HG03060 (cell line): Measurements from ENCODE around the gene TUBA3C.

Source experiments
- ATAC-seq: cut with Tn5 transposase; IDR thresholded peaks from one replicate; pipeline ENCODE4 v1.9.1; 2021; ENCODE audit warnings: low read depth, moderate number of reproducible peaks; ENCODE audit not compliant: unreplicated experiment

The TUBA3C gene

DNA sequence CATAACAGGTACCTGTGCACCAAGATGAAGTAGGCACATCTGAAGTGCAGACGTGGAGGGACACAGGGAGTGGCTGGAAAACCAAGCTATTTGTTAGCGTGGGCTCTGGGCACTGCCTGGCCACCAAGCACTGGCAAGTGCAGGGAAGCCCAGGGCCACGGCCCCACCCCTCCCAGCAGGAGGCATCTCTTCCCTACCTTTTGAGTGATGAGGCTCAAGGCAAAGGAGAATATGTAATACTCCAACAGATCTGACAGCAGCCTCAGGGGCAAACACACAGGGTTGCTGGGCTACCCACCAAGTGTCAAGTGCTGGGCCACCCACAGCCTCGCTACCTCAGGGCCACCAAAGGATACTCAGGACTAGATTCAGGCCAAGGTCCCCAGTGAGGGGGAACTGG is 11.6 kb downstream of the TUBA3C start:
- ATAC-seq = no peak

DNA sequence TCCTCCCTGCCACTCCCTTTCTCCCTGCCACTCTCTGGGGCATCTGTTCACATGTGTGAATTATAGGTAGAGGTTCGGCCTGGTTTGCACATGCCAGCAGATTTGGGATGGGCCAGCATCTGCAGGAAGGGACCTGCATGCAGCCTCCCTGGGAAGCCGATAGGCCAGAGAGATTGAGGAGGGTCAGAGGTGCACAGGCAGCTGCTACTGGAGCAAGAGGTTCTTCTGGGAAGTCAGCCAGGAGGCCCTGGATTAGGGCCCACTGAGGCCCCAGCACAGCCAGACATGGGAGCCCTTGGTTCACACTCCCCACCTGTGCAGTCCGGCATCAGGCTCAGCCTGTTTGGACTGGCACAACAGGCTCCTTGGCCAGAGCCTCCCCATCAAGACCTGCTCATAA is 12.1 kb downstream of the TUBA3C start:
- no peak for ATAC-seq

DNA sequence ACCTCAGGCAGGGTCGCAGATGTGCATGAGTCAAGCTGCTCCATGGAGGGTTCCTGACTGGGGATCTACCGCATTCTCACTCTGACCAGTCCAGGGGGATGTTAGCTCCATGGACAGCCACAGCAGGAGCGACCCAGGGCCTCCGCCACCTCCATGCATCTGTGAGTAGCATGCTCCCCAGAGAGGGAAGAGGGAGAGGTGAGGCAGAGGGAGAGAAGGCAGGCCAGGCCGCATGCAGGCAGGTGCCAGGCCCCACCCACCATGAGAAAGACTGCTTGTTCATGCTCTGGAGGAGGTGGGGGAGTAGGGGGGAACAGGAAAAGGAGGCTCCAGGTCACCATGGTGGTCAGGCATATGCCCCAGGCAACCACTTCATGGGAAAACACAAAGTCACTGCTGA is 20.3 kb downstream of the TUBA3C start:
- no peak for ATAC-seq

DNA sequence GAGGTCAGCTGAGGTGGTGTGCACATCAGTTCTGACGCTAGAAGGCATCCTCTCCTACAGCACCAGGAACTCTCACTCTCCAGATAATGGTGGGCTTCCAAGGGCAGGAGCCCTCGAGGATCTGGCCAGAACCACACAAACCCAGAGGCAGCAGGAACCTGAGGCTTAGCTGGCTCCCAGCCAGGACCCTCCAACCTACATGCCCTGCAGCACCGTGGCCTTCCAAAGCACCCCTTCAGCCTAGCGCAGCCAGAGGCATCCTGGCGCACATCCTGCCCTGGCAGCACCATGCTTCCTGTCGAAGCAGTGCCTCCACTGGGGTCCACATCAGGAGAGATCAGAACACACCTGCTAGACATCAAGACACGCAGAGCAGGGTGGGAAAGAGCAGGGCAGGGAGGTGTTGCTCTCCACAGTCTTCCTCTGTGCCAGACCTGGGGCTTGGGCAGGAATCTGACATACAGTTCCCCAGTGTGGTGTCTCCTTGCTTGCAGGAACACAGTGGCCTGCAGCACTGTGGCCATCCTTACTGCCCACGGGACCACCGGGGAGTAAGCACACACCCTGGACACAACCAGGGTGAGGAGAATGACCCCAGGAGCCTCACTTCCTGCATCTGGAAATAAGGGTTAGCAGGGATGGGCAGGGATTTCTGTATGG is 21.7 kb downstream of the TUBA3C start:
- ATAC-seq = no peak

DNA sequence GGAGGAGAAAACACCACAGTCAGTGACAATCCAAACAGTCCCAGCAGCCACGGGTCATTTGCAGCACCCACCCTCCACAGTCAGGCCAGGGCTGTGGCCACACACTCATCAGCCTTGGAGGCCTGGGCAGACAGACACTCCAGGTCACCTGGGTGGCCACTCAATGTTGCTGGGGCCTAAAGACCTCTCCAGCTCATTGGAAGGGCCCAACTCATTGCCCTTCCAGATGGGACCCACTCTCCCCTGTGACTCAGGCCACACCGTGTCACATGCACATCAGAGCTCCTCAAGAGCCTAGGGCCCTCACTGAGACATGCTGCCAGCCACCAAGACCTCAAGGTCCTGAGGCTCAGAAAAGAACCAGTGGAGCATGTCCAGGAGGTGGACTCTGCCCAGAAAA is 22.4 kb downstream of the TUBA3C start:
- no peak for ATAC-seq

DNA sequence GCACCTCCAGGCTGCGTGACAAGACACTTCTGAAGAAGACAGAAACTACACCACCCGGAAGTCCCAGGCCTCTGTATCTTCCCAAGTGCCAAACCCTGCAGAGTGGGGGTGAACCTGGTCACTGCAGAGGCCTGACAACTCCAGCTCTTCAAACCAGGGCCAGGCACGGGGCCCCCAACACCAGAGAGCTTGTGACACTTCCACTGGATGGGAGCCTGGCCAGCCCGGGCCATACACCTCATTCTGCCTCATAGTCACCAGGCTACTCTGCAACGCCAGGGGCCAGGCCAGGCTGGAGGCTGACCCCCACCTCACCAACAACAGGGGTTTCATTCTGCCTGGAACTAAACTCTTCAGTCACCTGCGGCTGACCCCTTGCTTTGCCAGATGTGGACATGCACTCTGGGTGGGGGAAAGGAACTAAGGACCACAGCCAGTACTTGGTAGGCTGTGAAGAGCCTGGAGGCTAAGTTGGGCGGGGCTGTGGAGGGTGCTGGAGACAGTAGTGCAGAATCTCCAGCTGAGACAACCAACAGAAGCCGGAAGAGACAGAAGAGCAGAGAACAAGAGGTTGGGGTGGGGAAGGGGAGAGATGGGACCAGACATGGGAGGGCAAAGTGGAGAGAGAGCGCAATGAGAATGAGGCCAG is 23.0 kb downstream of the TUBA3C start:
- no peak for ATAC-seq

DNA sequence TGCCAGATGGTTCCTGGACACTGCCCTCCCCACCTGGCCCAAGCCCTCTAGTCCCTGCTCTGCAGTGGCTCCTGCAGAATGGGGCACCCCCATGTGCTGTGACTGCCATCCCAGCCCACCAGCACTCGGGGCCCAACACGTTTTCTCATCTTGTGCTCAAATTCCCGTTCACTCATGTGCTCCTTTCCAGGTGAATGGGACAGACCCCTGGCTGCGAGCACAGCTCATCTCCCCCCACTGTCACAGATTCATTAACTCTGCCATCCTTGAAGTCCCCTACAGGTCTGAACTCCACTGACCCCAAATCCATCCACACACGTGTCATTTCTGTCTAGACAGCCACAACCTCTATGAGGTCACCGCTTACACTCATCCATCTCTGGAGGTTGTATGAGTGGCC is 23.6 kb downstream of the TUBA3C start:
- ATAC-seq = no peak

DNA sequence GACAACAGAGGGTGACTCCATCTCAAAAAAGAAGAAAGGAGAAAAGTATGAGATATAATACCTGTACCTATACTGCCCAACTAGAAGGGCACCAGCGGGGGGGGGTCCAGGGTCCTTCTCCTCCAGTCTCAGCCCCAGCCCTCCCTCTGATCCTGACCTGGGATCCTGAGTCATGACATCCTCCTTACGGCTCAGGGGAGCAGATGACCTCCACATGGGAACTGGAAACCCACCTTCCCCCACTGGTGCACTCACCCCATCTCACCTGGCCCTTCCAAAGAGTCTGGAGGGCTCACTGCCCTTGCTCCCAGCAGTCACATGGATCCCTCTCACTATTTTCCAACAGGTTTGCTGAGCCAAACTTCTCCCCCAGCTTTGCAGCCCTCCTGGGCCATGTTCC is 24.2 kb downstream of the TUBA3C start:
- no peak for ATAC-seq

DNA sequence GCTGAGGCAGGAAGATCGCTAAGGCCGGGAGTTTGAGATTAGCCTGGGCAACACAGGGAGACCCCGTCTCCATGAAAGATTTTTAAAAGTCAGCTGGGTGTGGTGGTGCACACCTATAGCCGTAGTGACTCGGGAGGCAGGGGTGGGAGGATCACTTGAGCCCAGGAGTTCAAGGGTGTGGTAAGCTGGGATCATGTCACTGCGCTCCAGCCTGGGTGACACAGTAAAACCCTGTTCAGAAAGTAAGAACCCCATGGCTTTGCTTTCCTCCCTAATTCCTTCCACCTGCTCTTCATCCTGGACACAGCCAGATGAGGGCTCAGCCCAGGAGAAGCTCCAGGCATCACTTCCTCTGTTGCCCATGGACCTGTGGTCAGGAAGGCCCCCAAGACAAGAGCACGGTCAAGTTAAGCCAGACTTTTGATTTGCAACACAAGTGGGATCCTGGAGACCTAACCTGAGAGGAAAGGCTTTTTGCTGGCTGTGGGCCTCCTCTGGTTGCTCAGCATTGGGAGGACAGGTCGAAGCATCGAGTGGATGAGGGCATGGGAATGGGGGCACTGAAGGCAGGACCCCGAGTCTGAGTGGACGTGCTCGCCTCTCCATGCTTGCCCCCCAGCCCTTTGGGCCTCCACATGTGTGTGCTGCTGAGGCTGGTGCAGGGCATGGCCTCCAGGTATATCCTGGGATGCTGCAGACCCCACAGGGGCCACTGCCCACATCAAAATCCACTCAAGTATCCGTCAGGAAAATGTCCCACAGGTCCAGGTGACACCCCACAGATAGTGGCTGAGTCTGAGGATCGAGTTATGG is 25.4 kb downstream of the TUBA3C start:
- no peak for ATAC-seq

DNA sequence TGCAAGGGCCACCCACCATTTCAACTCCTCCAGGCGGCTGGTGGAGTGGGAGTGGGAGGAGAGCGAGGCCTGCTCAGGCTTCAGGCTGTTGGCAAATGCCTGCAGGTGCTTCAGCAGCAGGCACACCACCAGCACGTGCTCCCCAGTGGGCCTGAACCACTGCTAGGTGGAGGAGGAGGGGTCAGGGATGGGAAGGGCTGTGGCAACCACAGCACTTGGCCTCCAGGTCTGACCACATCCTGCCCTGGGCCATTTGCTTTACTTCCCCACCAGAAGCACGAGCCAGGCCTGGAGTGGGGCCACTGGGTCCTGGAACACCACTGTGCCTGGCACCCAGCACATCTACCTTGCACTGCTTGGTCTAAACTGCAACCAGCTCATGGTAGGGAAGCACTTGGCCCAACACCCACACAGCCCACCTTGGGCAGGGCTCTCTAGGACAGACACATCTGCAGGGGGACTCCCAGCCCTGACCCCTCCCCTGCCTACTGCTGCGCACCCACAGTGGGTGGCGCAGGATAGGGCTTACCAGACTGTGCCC is 26.2 kb downstream of the TUBA3C start:
- ATAC-seq = no peak

DNA sequence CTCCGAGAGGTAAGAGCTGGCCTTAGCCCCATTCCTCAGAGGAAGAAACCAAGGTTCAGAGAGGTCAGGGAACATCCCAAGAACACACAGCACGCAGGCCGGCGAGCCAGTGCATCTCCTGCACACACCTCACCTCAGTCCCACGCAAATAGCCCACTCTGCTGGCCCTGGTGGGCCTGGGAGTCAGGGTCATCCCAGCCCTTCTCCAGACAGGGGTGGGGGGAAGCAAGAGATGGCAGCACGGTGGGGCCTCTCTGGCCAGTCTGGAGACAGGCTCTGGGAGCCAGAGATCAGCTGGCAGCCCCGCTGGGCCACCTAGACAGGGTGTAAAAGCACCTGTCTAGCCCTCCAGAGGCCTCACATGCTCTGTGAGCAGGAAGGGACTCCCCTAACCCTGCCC is 26.8 kb downstream of the TUBA3C start:
- no peak for ATAC-seq

DNA sequence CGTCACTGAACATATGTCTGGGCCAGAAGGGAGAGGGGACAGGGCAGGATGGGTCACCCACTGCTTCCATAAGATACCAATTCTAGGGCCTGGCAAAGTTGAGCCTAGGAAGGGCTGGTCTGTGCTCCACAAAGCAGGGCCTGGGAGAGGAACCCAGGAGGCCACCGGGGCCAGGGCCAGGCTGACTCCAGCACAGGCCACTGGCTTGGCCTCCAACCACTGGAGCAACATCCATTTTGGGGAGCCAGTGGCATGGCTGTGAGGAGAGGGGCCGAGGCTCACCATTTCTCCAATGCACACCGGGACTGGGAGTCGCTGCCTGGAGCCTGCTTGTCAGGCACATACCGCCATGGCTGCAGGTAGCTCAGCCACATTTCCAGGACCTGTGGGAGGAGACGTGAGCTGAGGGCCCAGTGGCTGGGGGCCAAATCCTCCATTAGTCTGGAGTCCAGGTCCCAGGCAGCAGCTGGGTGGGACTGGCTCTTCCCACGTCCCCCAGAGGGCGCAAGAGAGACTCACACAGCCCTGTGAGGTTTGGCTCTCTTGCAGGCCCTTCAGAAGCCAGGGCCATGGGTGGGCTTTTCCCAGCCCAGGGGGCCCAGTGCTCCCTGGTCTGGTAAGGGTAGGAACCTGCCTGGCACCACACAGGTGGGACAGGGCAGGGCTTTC is 27.7 kb downstream of the TUBA3C start:
- no peak for ATAC-seq

DNA sequence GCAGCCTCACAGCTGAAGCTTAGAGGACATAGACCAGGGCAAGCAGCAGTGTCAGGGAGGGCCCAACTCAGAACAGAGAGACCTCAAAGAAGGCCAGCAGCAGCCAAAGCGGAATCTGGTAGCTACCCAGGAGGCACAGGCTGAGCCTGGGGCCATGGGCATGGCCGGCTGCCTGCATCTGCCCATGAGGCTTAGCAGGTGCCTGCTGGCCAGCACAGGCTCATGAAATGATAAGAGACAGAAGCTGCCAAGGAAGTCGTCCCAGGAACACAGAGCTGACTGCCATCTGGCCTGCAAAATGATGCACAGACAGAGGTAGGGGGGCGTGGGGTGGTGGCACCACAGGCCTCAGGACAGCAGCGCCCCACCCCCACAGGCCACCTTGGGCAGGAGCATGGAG is 29.2 kb downstream of the TUBA3C start:
- ATAC-seq = no peak

DNA sequence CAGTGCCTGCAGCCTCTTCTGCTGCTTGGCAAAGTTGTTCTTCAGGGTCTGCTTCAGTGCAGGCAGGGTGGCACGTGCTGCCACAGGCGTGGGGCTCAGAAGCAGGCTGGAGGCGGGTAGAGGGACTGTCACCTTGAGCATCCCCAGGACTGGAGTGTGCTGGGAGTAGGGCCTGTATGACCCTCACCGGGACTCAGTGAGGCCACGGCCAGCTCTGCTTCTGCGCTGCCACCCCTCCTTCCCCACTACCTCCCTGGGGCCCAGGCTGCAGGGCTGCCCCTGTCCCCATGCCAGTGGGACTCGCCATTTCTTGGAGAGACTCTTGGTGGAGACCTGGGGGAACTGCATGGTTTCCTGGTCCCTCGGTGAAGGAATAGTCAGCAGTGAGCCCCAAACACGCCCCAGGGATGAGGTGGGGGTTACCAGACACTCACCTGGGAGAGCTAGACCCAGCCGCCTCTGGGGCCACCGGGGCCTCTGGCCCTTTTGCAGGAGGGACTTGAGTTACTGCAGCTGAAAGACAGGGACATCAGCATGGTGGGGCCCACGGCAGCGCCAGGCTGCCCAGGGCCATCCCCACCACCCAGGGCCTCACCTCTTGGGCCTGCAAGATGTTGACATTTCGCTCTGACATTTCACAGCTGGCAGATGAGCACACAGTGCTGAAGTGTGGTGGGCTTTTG is 29.9 kb downstream of the TUBA3C start:
- no peak for ATAC-seq

DNA sequence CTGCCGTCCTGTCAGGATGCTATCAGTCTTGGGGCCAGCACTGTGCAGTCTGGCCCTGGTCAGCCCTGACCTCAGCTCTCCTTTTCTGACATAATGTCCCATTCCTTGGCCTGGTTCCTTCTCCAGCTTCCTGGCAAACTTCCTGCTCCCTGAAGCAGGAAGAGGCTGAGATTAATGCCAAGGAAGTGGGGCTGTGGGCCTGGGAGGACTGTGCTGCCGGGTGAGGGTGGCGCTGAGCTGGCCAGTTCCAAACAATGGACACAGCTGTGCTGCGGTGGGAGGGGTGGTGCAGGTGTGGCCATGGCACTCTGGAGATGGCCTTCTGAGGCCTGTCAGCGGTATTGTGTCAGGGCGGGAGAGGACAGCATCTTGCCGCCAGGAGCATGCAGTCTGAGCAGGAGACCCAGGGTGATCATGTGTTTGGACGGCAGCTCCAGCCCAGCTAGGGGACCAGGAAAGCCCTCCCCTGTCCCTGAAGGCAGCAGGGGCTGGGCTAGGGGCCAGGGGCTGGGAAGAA is 30.9 kb downstream of the TUBA3C start:
- no peak for ATAC-seq

DNA sequence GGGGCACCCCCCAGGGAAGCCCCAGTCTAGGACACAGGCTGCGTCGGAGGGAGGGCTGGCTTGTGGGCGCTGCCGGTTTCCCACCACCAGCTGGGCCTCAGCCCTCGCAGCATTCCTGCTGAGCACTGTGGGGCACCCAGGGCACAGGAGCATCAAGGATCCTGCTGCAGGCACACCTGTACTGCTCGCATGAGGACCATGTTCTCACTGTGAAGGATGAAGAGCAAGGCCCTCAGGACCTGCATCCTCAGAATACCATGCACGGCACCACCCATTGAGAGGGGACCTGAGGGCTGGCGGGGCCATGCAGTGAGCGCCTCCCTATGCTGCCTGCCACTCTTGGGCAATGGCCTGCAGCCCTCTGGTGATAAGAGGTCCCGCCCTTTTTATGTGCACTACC is 31.4 kb downstream of the TUBA3C start:
- ATAC-seq = no peak

DNA sequence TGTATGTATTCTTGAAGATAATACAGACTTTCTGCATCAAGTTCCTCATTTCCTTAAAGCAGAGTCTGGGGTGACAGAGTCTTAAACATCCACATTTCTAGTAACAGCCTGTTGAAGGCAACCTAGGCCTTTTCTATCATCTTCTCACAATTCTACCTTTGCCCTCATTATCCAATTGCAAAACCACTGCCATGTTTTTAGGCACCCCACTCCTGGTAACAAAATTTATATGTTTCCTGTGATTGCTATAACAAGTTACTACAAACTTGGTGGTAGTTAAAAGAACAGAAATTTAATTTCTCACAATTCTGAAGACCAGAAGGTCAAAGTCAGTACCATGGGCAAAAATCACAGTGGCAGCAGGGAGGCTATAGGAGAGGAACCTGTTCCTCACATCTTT is 33.1 kb downstream of the TUBA3C start:
- no peak for ATAC-seq
